HG02798 (cell line): Measurements from ENCODE around the gene DOCK4.

ENCODE experiments used
- ATAC-seq: cut with Tn5 transposase; IDR thresholded peaks from one replicate; pipeline ENCODE4 v1.9.1; 2021; ENCODE audit warnings: mild to moderate bottlenecking; ENCODE audit not compliant: unreplicated experiment, poor library complexity

The DOCK4 gene

GRCh38 chr7:112116894-112117293, 89.3 kb downstream of the DOCK4 start:
- ATAC-seq: no peak

- no peak for ATAC-seq
Observed at GRCh38 chr7:112116358-112116757, 89.8 kb downstream of the DOCK4 start.

- no peak for ATAC-seq
Observed at GRCh38 chr7:112115880-112116279, 90.3 kb downstream of the DOCK4 start.

GRCh38 chr7:112113913-112114575, 92.2 kb downstream of the DOCK4 start:
- no peak for ATAC-seq

- ATAC-seq: no peak
Observed at GRCh38 chr7:112112822-112113255, 93.4 kb downstream of the DOCK4 start.

GRCh38 chr7:112110651-112111050, 95.5 kb downstream of the DOCK4 start:
- ATAC-seq: no peak

GRCh38 chr7:112110175-112110574, 96.0 kb downstream of the DOCK4 start:
- no peak for ATAC-seq

- no peak for ATAC-seq
Observed at GRCh38 chr7:112108981-112109380, 97.2 kb downstream of the DOCK4 start.

- ATAC-seq: no peak
Observed at GRCh38 chr7:112105584-112106530, 100.3 kb downstream of the DOCK4 start.

GRCh38 chr7:112104120-112104519, 102.1 kb downstream of the DOCK4 start:
- ATAC-seq: no peak

GRCh38 chr7:112103246-112103645, 103.0 kb downstream of the DOCK4 start:
- no peak for ATAC-seq

GRCh38 chr7:112101201-112101846, 104.9 kb downstream of the DOCK4 start:
- ATAC-seq: no peak

GRCh38 chr7:112097524-112097923, 108.7 kb downstream of the DOCK4 start:
- ATAC-seq: no peak

GRCh38 chr7:112093409-112093808, 112.8 kb downstream of the DOCK4 start:
- ATAC-seq: no peak

- ATAC-seq: no peak
Observed at GRCh38 chr7:112092709-112093395, 113.3 kb downstream of the DOCK4 start.

GRCh38 chr7:112092306-112092705, 113.9 kb downstream of the DOCK4 start:
- ATAC-seq: no peak

GRCh38 chr7:112091768-112092167, 114.4 kb downstream of the DOCK4 start:
- no peak for ATAC-seq

GRCh38 chr7:112089551-112089950, 116.6 kb downstream of the DOCK4 start:
- no peak for ATAC-seq

GRCh38 chr7:112088484-112089016, 117.6 kb downstream of the DOCK4 start:
- ATAC-seq: no peak
